Measurements from ENCODE around the gene FOXP2. TPM values are rescaled to one million over a fixed set of nuclear protein-coding genes. Genes with fewer than 3 reads are reported as not detected.
A peak's percentile ranks its signal among the peaks of the same experiment; 100 is the strongest.

Gene FOXP2
- total and polyA plus RNA-seq, 10 of the 15 experiments (the other 5 are each of a cell fraction or from before 2014, with no cell fraction given), result 0.99 to 2.5 (median 1.8) TPM

- TF ChIP-seq IRF3 (IDR thresholded peaks at IDR 0.05) (no peak), JUNB (IDR thresholded peaks at IDR 0.05) (no peak)
These were observed 133.7 kb downstream of the FOXP2 start (continued) for GRCh38 chr7:114548081-114548980.

DNA sequence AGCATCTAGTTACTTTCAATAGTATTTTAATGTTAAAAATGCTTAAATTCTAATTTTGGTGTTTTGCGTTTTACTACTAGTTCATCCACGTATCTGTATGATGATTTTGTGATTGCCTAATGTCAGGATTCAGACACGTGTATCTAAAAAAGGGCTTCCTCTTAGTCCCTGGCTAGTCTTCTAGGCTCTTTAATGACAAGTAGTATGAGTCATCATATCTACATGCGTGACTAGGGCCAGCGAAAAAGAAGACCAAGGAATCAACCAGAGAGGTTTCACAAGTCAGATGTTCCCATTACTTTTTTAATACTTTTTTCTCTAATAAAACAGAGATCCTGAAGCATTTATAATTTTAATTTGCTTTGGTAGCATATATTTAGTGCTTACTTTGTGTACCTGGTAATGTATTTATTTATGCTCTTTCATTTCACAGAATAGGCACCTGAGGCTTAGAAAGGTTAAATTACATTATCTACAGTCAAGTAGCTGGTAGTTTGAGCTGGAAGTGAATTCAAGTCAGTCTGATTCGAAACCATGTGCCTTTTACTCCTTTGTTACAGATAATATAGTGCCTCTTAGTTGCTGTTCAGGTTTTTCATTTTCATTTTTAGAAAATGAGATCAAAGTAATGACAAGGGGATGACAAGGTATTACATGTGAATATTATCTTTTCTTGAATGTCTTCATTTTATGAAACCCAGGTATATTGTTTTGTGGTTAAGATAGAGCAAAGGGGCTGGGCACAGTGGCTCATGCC lies 140.3 kb downstream of the FOXP2 start:
- Histone ChIP-seq H3K4me1 (ENCODE audit: control insufficient read depth, insufficient read depth, low read length) (no peaks in the 10 kb centered on the region; the same call in 1 of the 2 replicates), H3K36me3 (ENCODE audit: control insufficient read depth in 2 of 2, insufficient read depth in 2 of 2, low read length in 1 of 2) (no peaks in the 10 kb centered on the region), H3K9ac (ENCODE audit: control insufficient read depth, insufficient read depth, low read length) (no peak overlapping the region), H3K4me3 (no peak overlapping the region), H3K27me3 (replicated peaks in 1 of 2; ENCODE audit: control insufficient read depth in 2 of 2, insufficient read depth in 2 of 2, low read length in 1 of 2) (no peaks in the 10 kb centered on the region), H3K79me2 (ENCODE audit: control insufficient read depth, insufficient read depth, low read length) (no peaks in the 10 kb centered on the region), H3K27ac (ENCODE audit: control insufficient read depth, insufficient read depth) (peak overlapping the region; percentile 54), H4K20me1 (ENCODE audit: control insufficient read depth, insufficient read depth) (no peaks in the 10 kb centered on the region), H3K4me2 (ENCODE audit: control insufficient read depth, insufficient read depth) (peak overlapping the region; percentile 59), H3K9me3 (replicated peaks; ENCODE audit: control insufficient read depth, insufficient read depth, low read length) (no peaks in the 10 kb centered on the region), H2AFZ (ENCODE audit: control insufficient read depth, low read depth, low read length) (peak overlapping the region; percentile 5; the same call in 1 of the 2 replicates)
- FAIRE-seq (peak; percentile 57), ATAC-seq (peak; percentile 91), DNase-seq (ENCODE audit: low read depth, low spot score) (peak; percentile 41)
- ChIA-PET POLR2A (no interaction called here), SMC1A (ENCODE audit: uncharacterized antibody, unreplicated experiment) (interaction anchor here (0.5 to 1.6 kb wide), 7 partner anchors 74 to 372 kb away, joined by 3 to 5 read pairs (median 4); no protein-coding TSS in a partner anchor), CTCF (interaction anchor here (0.9 kb wide), 1 partner anchor 108 kb away, joined by 4 read pairs; no protein-coding TSS in a partner anchor), RAD21 (ENCODE audit: unreplicated experiment) (interaction anchor here (0.9 to 1.1 kb wide), 2 partner anchors 108 to 309 kb away, joined by 3 to 6 read pairs; no protein-coding TSS in a partner anchor)
- intact Hi-C loops (cut with micrococcal nuclease; ENCODE audit: unreplicated experiment) (loop anchor here (5.0 to 10.0 kb wide), 2 partner anchors 77 to 280 kb away; no protein-coding TSS in a partner anchor), in situ Hi-C loops (cut with MboI) (no loop called here)
- WGBS (ENCODE audit: insufficient coverage, insufficient replicate concordance, low lambda C conversion rate, missing lambda C conversion rate), result 0% methylated on average over 6 of the region's 6 CpGs
- no TSS peak for BruUV-seq (replicated peaks)
- TF ChIP-seq ZBTB4 (CRISPR knock-in tag; IDR thresholded peaks at IDR 0.05), result no peak
- TF ChIP-seq SIX5 (IDR thresholded peaks at IDR 0.05; ENCODE audit: low read depth, low read length, severe bottlenecking), result no peak
- peak; percentile 78 for TF ChIP-seq JUNB (IDR thresholded peaks at IDR 0.05)
- no peak for TF ChIP-seq NR2F1 (conservative IDR thresholded peaks at IDR 0.05)
- peak; percentile 82 for TF ChIP-seq ATF2 (IDR thresholded peaks at IDR 0.05; ENCODE audit: low read length)
- no peak for TF ChIP-seq EGR1 (IDR thresholded peaks at IDR 0.05; ENCODE audit: borderline replicate concordance in 1 of 2, low read depth in 2 of 2, low read length in 2 of 2)
- no peak for TF ChIP-seq GABPA (IDR thresholded peaks at IDR 0.05; ENCODE audit: low read depth)
- no peak for TF ChIP-seq POLR2AphosphoS5 (IDR thresholded peaks at IDR 0.05; ENCODE audit: low read length)
- no peak for TF ChIP-seq CBX5 (IDR thresholded peaks at IDR 0.05; ENCODE audit: low read depth)
- TF ChIP-seq EZH2 (IDR thresholded peaks at IDR 0.05; ENCODE audit: borderline replicate concordance, control insufficient read depth, low read depth, low read length), result no peak
- TF ChIP-seq CHD1 (IDR thresholded peaks at IDR 0.05; ENCODE audit: low read depth, low read length), result no peak
- TF ChIP-seq RAD21 (IDR thresholded peaks at IDR 0.05; ENCODE audit: insufficient read depth, low read depth, low read length), result 0 out of 2 replicates have a peak, but pooled peaks have one; percentile 1
- TF ChIP-seq RUNX3 (IDR thresholded peaks at IDR 0.05; ENCODE audit: low read length), result peak; percentile 56

Data from GM12878 (cell line).